PC-3 (cell line): ENCODE results near the gene LIPT2. TPM values are rescaled to one million over a fixed set of nuclear protein-coding genes. Genes with fewer than 3 reads are reported as not detected.

Source experiments
- ATAC-seq: fragments of 200-7000 bp; cut with Tn5 transposase; 2 replicates; pipeline ENCODE4 v1.9.1; 2020; ENCODE audit warnings: mild to moderate bottlenecking, moderate library complexity
- BruUV-seq: library from RNA; stranded (reverse); fragments of 400-500 nt; replicated peaks from 2 replicates; lab custom pipeline; 2021; lab: Mats Ljungman, UMichigan
- CTCF ChIA-PET: fragments of 300-600 bp; sonication (Branson Sonifier 250); formaldehyde crosslinking; loops from one replicate; lab custom pipeline; 2022; ENCODE audit warnings: antibody characterized with exemption; lab: Charles Lee
- POLR2A ChIA-PET: fragments of 300-600 bp; sonication (Branson Sonifier 250); formaldehyde crosslinking; loops from one replicate; lab custom pipeline; 2022; ENCODE audit warnings: antibody characterized with exemption; ENCODE audit not compliant: unreplicated experiment; lab: Charles Lee
- DNase-seq: peaks from one replicate; pipeline ENCODE4 v3.0.0-alpha.2; 2015
- H2AFZ ChIP-seq: fragments of 300-600 bp; sonication (generic); 2 replicates; pipeline ENCODE4 v1.6.0; 2016; ENCODE audit warnings: antibody characterized with exemption, low read length
- H3F3A ChIP-seq: fragments of 300-600 bp; sonication (generic); one replicate; pipeline ENCODE4 v1.6.0; 2017; ENCODE audit warnings: antibody characterized with exemption, low read length, control low read depth, mild to moderate bottlenecking; ENCODE audit not compliant: unreplicated experiment
- H3K27ac ChIP-seq: fragments of 300-600 bp; sonication (generic); 2 replicates; pipeline ENCODE4 v1.5.1; 2016; ENCODE audit warnings: mild to moderate bottlenecking, low read length
- H3K27me3 ChIP-seq: fragments of 300-600 bp; sonication (generic); 2 replicates; pipeline ENCODE4 v1.6.1; 2016; ENCODE audit warnings: low read length, mixed read lengths
- H3K36me3 ChIP-seq: fragments of 300-600 bp; sonication (generic); 2 replicates; pipeline ENCODE4 v1.6.1; 2016; ENCODE audit warnings: low read depth, mixed run types, low read length, mixed read lengths
- H3K4me1 ChIP-seq: fragments of 300-600 bp; sonication (generic); 2 replicates; pipeline ENCODE4 v1.5.1; 2016; ENCODE audit warnings: low read length; ENCODE audit not compliant: insufficient read depth
- H3K4me2 ChIP-seq: fragments of 300-600 bp; sonication (generic); 2 replicates; pipeline ENCODE4 v1.6.0; 2016; ENCODE audit warnings: low read length
- H3K4me3 ChIP-seq: fragments of 300-600 bp; sonication (generic); 2 replicates; pipeline ENCODE4 v1.5.1; 2016; ENCODE audit warnings: mild to moderate bottlenecking, low read length, mixed read lengths
- H3K79me2 ChIP-seq: fragments of 300-600 bp; sonication (generic); 2 replicates; pipeline ENCODE4 v1.6.1; 2017; ENCODE audit warnings: low read length, mixed read lengths
- H3K9ac ChIP-seq: fragments of 300-600 bp; sonication (generic); 2 replicates; pipeline ENCODE4 v1.6.0; 2016; ENCODE audit warnings: mild to moderate bottlenecking, low read length
- H3K9me2 ChIP-seq: fragments of 300-600 bp; sonication (generic); replicated peaks from 2 replicates; pipeline ENCODE4 v1.6.1; 2016; ENCODE audit warnings: mixed run types, low read length, mixed read lengths
- H3K9me3 ChIP-seq: fragments of 300-600 bp; sonication (generic); 2 replicates; pipeline ENCODE4 v1.6.1; 2016; ENCODE audit warnings: low read length, mixed read lengths
- H4K20me1 ChIP-seq: fragments of 300-600 bp; sonication (generic); 2 replicates; pipeline ENCODE4 v1.6.1; 2016; ENCODE audit warnings: low read length, mixed read lengths
- EZH2 ChIP-seq: fragments of 300-600 bp; sonication (generic); IDR thresholded peaks from one replicate; pipeline ENCODE4 v1.6.1; 2017; ENCODE audit warnings: antibody characterized with exemption, mild to moderate bottlenecking, low read length; ENCODE audit not compliant: unreplicated experiment
- EZH2phosphoT487 ChIP-seq: fragments of 300-600 bp; sonication (generic); IDR thresholded peaks from 2 replicates; pipeline ENCODE4 v1.6.1; 2018; ENCODE audit warnings: mild to moderate bottlenecking, antibody characterized with exemption, low read length, borderline replicate concordance
- intact Hi-C: fragments of 100-400 bp; cut with micrococcal nuclease; formaldehyde crosslinking; loops from 2 replicates; pipeline ENCODE4 v1.9.0; 2023
- total RNA-seq: library from RNA; depleted of rRNA; stranded (reverse); fragments of >200 nt; gene quantifications from 2 replicates; pipeline ENCODE4 v1.2.3, GENCODE V29; 2014
- TF ChIP-seq, protein P1 (sequence below): fragments of 300-600 bp; sonication (generic); conservative IDR thresholded peaks from 2 replicates; pipeline ENCODE4 v1.5.1; 2017; ENCODE audit warnings: antibody characterized with exemption, low read depth, mild to moderate bottlenecking, low read length

Gene LIPT2
- total RNA-seq, 1 experiment from 2014 or later, result 11.3 TPM

- Histone ChIP-seq H3K4me2 (no peak overlapping the region), H3K4me1 (peaks cover 6% of the 10 kb centered on the region), H3K79me2 (no peaks in the 10 kb centered on the region), H3K27me3 (no peaks in the 10 kb centered on the region), H3K27ac (no peak overlapping the region), H3K9ac (no peak overlapping the region), H3F3A (no peaks in the 10 kb centered on the region), H3K4me3 (no peak overlapping the region), H3K36me3 (no peaks in the 10 kb centered on the region), H3K9me2 (no peaks in the 10 kb centered on the region), H3K9me3 (no peaks in the 10 kb centered on the region), H4K20me1 (no peaks in the 10 kb centered on the region), H2AFZ (no peak overlapping the region)
- DNase-seq (peak; percentile 59), ATAC-seq (peak; percentile 71)
- intact Hi-C loops, result loop anchor here (1.0 kb wide), 1 partner anchor 82 kb away; no protein-coding TSS in a partner anchor
- CTCF ChIA-PET, result no interaction called here
- POLR2A ChIA-PET, result no interaction called here
- BruUV-seq, result no TSS peak
- TF ChIP-seq, protein P1, sequence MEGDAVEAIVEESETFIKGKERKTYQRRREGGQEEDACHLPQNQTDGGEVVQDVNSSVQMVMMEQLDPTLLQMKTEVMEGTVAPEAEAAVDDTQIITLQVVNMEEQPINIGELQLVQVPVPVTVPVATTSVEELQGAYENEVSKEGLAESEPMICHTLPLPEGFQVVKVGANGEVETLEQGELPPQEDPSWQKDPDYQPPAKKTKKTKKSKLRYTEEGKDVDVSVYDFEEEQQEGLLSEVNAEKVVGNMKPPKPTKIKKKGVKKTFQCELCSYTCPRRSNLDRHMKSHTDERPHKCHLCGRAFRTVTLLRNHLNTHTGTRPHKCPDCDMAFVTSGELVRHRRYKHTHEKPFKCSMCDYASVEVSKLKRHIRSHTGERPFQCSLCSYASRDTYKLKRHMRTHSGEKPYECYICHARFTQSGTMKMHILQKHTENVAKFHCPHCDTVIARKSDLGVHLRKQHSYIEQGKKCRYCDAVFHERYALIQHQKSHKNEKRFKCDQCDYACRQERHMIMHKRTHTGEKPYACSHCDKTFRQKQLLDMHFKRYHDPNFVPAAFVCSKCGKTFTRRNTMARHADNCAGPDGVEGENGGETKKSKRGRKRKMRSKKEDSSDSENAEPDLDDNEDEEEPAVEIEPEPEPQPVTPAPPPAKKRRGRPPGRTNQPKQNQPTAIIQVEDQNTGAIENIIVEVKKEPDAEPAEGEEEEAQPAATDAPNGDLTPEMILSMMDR, result peak; percentile 78
- no peak for TF ChIP-seq EZH2
These were observed 5.6 kb downstream of the LIPT2 start for GRCh38 chr11:74487875-74488274.

GRCh38 chr11:74485868-74486267 is 7.7 kb downstream of the LIPT2 start:
- Histone ChIP-seq H3F3A (no peaks in the 10 kb centered on the region), H3K9me2 (no peaks in the 10 kb centered on the region), H3K79me2 (no peaks in the 10 kb centered on the region), H4K20me1 (no peaks in the 10 kb centered on the region), H3K4me3 (no peak overlapping the region), H3K9ac (no peak overlapping the region), H3K4me2 (no peak overlapping the region), H3K36me3 (no peaks in the 10 kb centered on the region), H2AFZ (no peak overlapping the region), H3K27me3 (no peaks in the 10 kb centered on the region), H3K9me3 (no peaks in the 10 kb centered on the region), H3K4me1 (no peaks in the 10 kb centered on the region), H3K27ac (no peak overlapping the region)
- CTCF ChIA-PET, result no interaction called here
- DNase-seq (no peak), ATAC-seq (no peak)
- BruUV-seq, result no TSS peak
- TF ChIP-seq EZH2 (no peak), EZH2phosphoT487 (no peak)
- TF ChIP-seq, protein P1, result no peak
- POLR2A ChIA-PET, result no interaction called here
- intact Hi-C loops, result no loop called here

GRCh38 chr11:74480688-74481417 is 12.7 kb downstream of the LIPT2 start:
- DNase-seq, result no peak
- Histone ChIP-seq H3K9me3 (no peaks in the 10 kb centered on the region), H3K4me2 (no peak overlapping the region), H3K27ac (no peak overlapping the region), H3K9me2 (no peaks in the 10 kb centered on the region), H3K27me3 (no peaks in the 10 kb centered on the region), H3K9ac (no peak overlapping the region), H2AFZ (no peak overlapping the region), H3K79me2 (no peaks in the 10 kb centered on the region), H3K4me1 (peaks cover 8% of the 10 kb centered on the region), H4K20me1 (no peaks in the 10 kb centered on the region), H3K36me3 (no peaks in the 10 kb centered on the region), H3K4me3 (no peak overlapping the region), H3F3A (no peaks in the 10 kb centered on the region)
- BruUV-seq, result no TSS peak
- intact Hi-C loops, result no loop called here
- no peak for TF ChIP-seq EZH2phosphoT487
- TF ChIP-seq, protein P1, result no peak
- no peak for TF ChIP-seq EZH2
- CTCF ChIA-PET, result no interaction called here
- POLR2A ChIA-PET, result no interaction called here
- ATAC-seq, result no peak
